GM12878 (cell line): Measurements from ENCODE around the gene YIF1A. TPM values are rescaled to one million over a fixed set of nuclear protein-coding genes. Genes with fewer than 3 reads are reported as not detected.

ENCODE experiments used
- ATAC-seq: fragments of 200-7000 bp; cut with Tn5 transposase; 3 replicates; pipeline ENCODE4 v1.9.1; 2020; ENCODE audit warnings: mild to moderate bottlenecking, moderate library complexity
- BruUV-seq: library from RNA; stranded (reverse); fragments of 400-500 nt; replicated peaks from 2 replicates; lab custom pipeline; 2021; lab: Mats Ljungman, UMichigan
- CTCF ChIA-PET: fragments of 300-600 bp; sonication (Branson Sonifier 250); formaldehyde crosslinking; extraction: SDS; loops from one replicate; lab custom pipeline; 2021; ENCODE audit warnings: inconsistent platforms; lab: Yijun Ruan, JAX
- POLR2A ChIA-PET: fragments of 350-600 bp; formaldehyde crosslinking; extraction: SDS; loops from one replicate; lab custom pipeline; 2021; ENCODE audit warnings: inconsistent platforms; lab: Charles Lee
- RAD21 ChIA-PET: fragments of 300-600 bp; sonication (Branson Sonifier 250); formaldehyde crosslinking; loops from one replicate; lab custom pipeline; 2023; ENCODE audit warnings: antibody characterized with exemption; ENCODE audit not compliant: unreplicated experiment; lab: Charles Lee
- SMC1A ChIA-PET: fragments of 300-600 bp; sonication (Branson Sonifier 250); formaldehyde crosslinking; loops from one replicate; lab custom pipeline; 2023; ENCODE audit not compliant: unreplicated experiment, uncharacterized antibody; lab: Charles Lee
- DNase-seq: peaks from one replicate; pipeline ENCODE4 v3.0.0-alpha.2; 2011; ENCODE audit warnings: low read depth, low spot score
- FAIRE-seq: peaks from 3 replicates; lab custom pipeline; 2011; peaks lifted over from hg19 to GRCh38; lab: Jason Lieb, UNC
- H2AFZ ChIP-seq: 2 replicates; pipeline ENCODE4 v1.6.0; 2011; ENCODE audit warnings: low read depth, low read length, control low read depth; ENCODE audit not compliant: control insufficient read depth
- H3K27ac ChIP-seq: 2 replicates; pipeline ENCODE4 v1.5.1; 2011; ENCODE audit warnings: control low read depth; ENCODE audit not compliant: control insufficient read depth, insufficient read depth
- H3K27me3 ChIP-seq, 2 experiments: replicated peaks in 1 of 2; 2 replicates each; pipeline versions ENCODE4 v1.6.0 to v1.6.1; 2011; ENCODE audit warnings: low read length in 1 of 2; ENCODE audit not compliant: control insufficient read depth in 2 of 2, insufficient read depth in 2 of 2
- H3K36me3 ChIP-seq, 2 experiments: 2 replicates each; pipeline ENCODE4 v1.5.1; 2011; ENCODE audit warnings: low read length in 1 of 2; ENCODE audit not compliant: control insufficient read depth in 2 of 2, insufficient read depth in 2 of 2
- H3K4me1 ChIP-seq: 2 replicates; pipeline ENCODE4 v1.6.1; 2011; ENCODE audit warnings: mild to moderate bottlenecking, low read length, moderate library complexity, mixed read lengths; ENCODE audit not compliant: control insufficient read depth, insufficient read depth
- H3K4me2 ChIP-seq: 2 replicates; pipeline ENCODE4 v1.6.0; 2011; ENCODE audit warnings: control low read depth; ENCODE audit not compliant: control insufficient read depth, insufficient read depth
- H3K4me3 ChIP-seq: fragments of 200-600 bp; sonication (generic); 2 replicates; pipeline ENCODE4 v1.5.1; 2016
- H3K79me2 ChIP-seq: 2 replicates; pipeline ENCODE4 v1.6.0; 2011; ENCODE audit warnings: low read length; ENCODE audit not compliant: control insufficient read depth, insufficient read depth
- H3K9ac ChIP-seq: 2 replicates; pipeline ENCODE4 v1.8.0; 2011; ENCODE audit warnings: low read length, control low read depth, mixed read lengths; ENCODE audit not compliant: control insufficient read depth, insufficient read depth
- H3K9me3 ChIP-seq: replicated peaks from 3 replicates; pipeline ENCODE4 v1.5.1; 2011; ENCODE audit warnings: mild to moderate bottlenecking, low read length; ENCODE audit not compliant: control insufficient read depth, insufficient read depth
- H4K20me1 ChIP-seq: 2 replicates; pipeline ENCODE4 v1.6.0; 2011; ENCODE audit not compliant: control insufficient read depth, insufficient read depth
- CBX3 ChIP-seq: fragments of 200-600 bp; sonication (generic); IDR thresholded peaks from 2 replicates; pipeline ENCODE4 v1.6.1; 2016; ENCODE audit warnings: low read depth, borderline replicate concordance
- ESRRA ChIP-seq: IDR thresholded peaks from 2 replicates; pipeline ENCODE4 v1.6.1; 2012; ENCODE audit warnings: mild to moderate bottlenecking, low read length, improper control_type of control experiment
- ETV6 ChIP-seq, 2 experiments: fragments of 450-650 bp in 1 of 2; IDR thresholded peaks in 1 of 2; conservative IDR thresholded peaks in 1 of 2; 2 replicates each; pipeline ENCODE4 v1.6.1; 2014; ENCODE audit warnings: antibody characterized with exemption in 1 of 2, borderline replicate concordance in 1 of 2, low read depth in 1 of 2, mild to moderate bottlenecking in 1 of 2, moderate library complexity in 1 of 2
- PAX5 ChIP-seq: IDR thresholded peaks from 2 replicates; pipeline ENCODE4 v1.6.1; 2011; ENCODE audit warnings: low read depth, low read length, borderline replicate concordance
- PBX3 ChIP-seq: IDR thresholded peaks from 2 replicates; pipeline ENCODE4 v1.6.1; 2011; ENCODE audit warnings: mild to moderate bottlenecking, low read depth, low read length, moderate library complexity; ENCODE audit not compliant: insufficient replicate concordance
- PKNOX1 ChIP-seq: fragments of 450-650 bp; IDR thresholded peaks from 2 replicates; pipeline ENCODE4 v1.6.1; 2016; ENCODE audit warnings: mild to moderate bottlenecking
- REST ChIP-seq: IDR thresholded peaks from 2 replicates; pipeline ENCODE4 v1.6.1; 2012; ENCODE audit warnings: mild to moderate bottlenecking, low read depth, low read length
- RFX5 ChIP-seq: IDR thresholded peaks from 2 replicates; pipeline ENCODE4 v1.6.1; 2011; ENCODE audit warnings: low read depth, low read length, improper control_type of control experiment
- SIN3A ChIP-seq: IDR thresholded peaks from 2 replicates; pipeline ENCODE4 v1.6.1; 2012; ENCODE audit warnings: low read depth, low read length, improper control_type of control experiment
- TCF3 ChIP-seq: IDR thresholded peaks from 2 replicates; pipeline ENCODE4 v1.6.1; 2012; ENCODE audit warnings: low read depth, mild to moderate bottlenecking, low read length, borderline replicate concordance; ENCODE audit not compliant: insufficient read depth
- ZBTB33 ChIP-seq: fragments of 450-650 bp; IDR thresholded peaks from 2 replicates; pipeline ENCODE4 v1.6.1; 2017; ENCODE audit warnings: mild to moderate bottlenecking
- ZZZ3 ChIP-seq: IDR thresholded peaks from 2 replicates; pipeline ENCODE4 v1.6.1; 2011; ENCODE audit warnings: low read depth; ENCODE audit not compliant: control insufficient read depth, insufficient read length
- WGBS: methylation state at CpG from one replicate; pipeline ENCODE4 v1.1.6; 2016; ENCODE audit warnings: low lambda C conversion rate; ENCODE audit not compliant: insufficient replicate concordance, insufficient coverage; ENCODE audit errors: missing lambda C conversion rate; 5-methylcytosine and 5-hydroxymethylcytosine counted together
- in situ Hi-C: fragments of 300-500 bp; cut with MboI; formaldehyde crosslinking; loops from 9 replicates; pipeline ENCODE4 v1.14.3; 2018; ENCODE audit warnings: mixed read lengths
- intact Hi-C: fragments of 100-400 bp; cut with micrococcal nuclease; formaldehyde crosslinking; loops from one replicate; pipeline ENCODE4 v1.14.2; 2022; ENCODE audit not compliant: unreplicated experiment
- polyA plus RNA-seq, 11 experiments: library from polyadenylated mRNA; depleted of rRNA in 4 of 11; unstranded in 6 of 11; stranded (reverse) in 5 of 11; fragments of >200 nt; fragmentation: Nextera tagmentation in 4 of 11; fragmentation: Illumina TruSeq in 1 of 11; extraction: Ambion mirVana in 4 of 11; extraction: Trizol in 1 of 11; gene quantifications; 1 replicate in 1 of 11; 2 replicates in 10 of 11; pipeline versions ENCODE4 v1.2.1 to v1.2.3, GENCODE V29; 2011 to 2016; ENCODE audit warnings: inconsistent platforms in 2 of 11, missing spikeins in 2 of 11, low read depth in 1 of 11
- total RNA-seq, 4 experiments: library from RNA; depleted of rRNA in 3 of 4; stranded (reverse); fragments of >200 nt in 3 of 4; fragmentation: Illumina TruSeq in 1 of 4; extraction: Trizol in 1 of 4; gene quantifications; 2 replicates each; pipeline versions ENCODE4 v1.2.1 to v1.2.3, GENCODE V29; 2013 to 2021

The YIF1A gene
- total and polyA plus RNA-seq, 10 of the 15 experiments (the other 5 are each of a cell fraction or from before 2014, with no cell fraction given): 6.6 to 128 (median 71.7) TPM

- SMC1A ChIA-PET: no interaction called here
- intact Hi-C loops (loop anchor here (2.0 kb wide), 1 partner anchor 14 kb away; no protein-coding TSS in a partner anchor), in situ Hi-C loops (no loop called here)
- 0 out of 3 replicates have a peak, but pooled peaks have one; percentile 3 for ATAC-seq
- FAIRE-seq: peak; percentile 54
- peak overlapping the region; percentile 96 for H3K4me3 ChIP-seq
- POLR2A ChIA-PET: interaction anchor here (1.0 to 2.6 kb wide), 6 partner anchors 13 to 396 kb away, joined by 3 to 26 read pairs (median 8); partner anchors contain the start of genes SF3B2 and YIF1A
- TSS peak; percentile 58 for BruUV-seq
- RAD21 ChIA-PET: interaction anchor here (2.2 kb wide), 1 partner anchor 12 kb away, joined by 9 read pairs; no protein-coding TSS in a partner anchor
- peaks cover 27% of the 10 kb centered on the region for H3K79me2 ChIP-seq
- no peaks in the 10 kb centered on the region for H3K27me3 ChIP-seq
- H3K4me2 ChIP-seq: peak overlapping the region; percentile 48
- H3K27ac ChIP-seq: peak overlapping the region; percentile 94
- H4K20me1 ChIP-seq: no peaks in the 10 kb centered on the region
- no peak for DNase-seq
- H2AFZ ChIP-seq: peak overlapping the region; percentile 28; the same call in 1 of the 2 replicates
- peaks cover 15 to 27% of the 10 kb centered on the region in 2 experiments for H3K36me3 ChIP-seq
- H3K9ac ChIP-seq: peak overlapping the region; percentile 97
- CTCF ChIA-PET: interaction anchor here (0.6 to 1.5 kb wide), 4 partner anchors 13 to 368 kb away, joined by 3 to 5 read pairs (median 4); no protein-coding TSS in a partner anchor
- peaks cover 11% of the 10 kb centered on the region for H3K4me1 ChIP-seq
- under 1% methylated on average over 32 of the region's 32 CpGs for WGBS
- no peaks in the 10 kb centered on the region for H3K9me3 ChIP-seq
- TF ChIP-seq ESRRA: no peak
- TF ChIP-seq PBX3: no peak
- 0 out of 2 replicates have a peak, but pooled peaks have one; percentile 9 for TF ChIP-seq PKNOX1
- no peak for TF ChIP-seq PAX5
- TF ChIP-seq SIN3A: no peak
- TF ChIP-seq ZBTB33: no peak
- no peak for TF ChIP-seq RFX5
- no peak for TF ChIP-seq ETV6 (conservative IDR thresholded peaks at IDR 0.05 in 1 of 2, IDR thresholded peaks at IDR 0.05 in 1 of 2; ENCODE audit: borderline replicate concordance in 1 of 2, low read depth in 1 of 2)
- no peak for TF ChIP-seq REST
- TF ChIP-seq ZZZ3: no peak
- no peak for TF ChIP-seq TCF3
- TF ChIP-seq CBX3: no peak
These were observed 19.7 kb downstream of the YIF1A start for GRCh38 chr11:66268952-66269905.
